Motor neuron (in vitro differentiated cells): Measurements from ENCODE around the gene DOCK6. TPM values are rescaled to one million over a fixed set of nuclear protein-coding genes. Genes with fewer than 3 reads are reported as not detected.

Experiments
- ATAC-seq, 8 experiments: fragments of 200-7000 bp; cut with Tn5 transposase; replicated peaks in 6 of 8; 2 replicates each; pipeline ENCODE4 v1.8.0; 2021; ENCODE audit warnings: mild to moderate bottlenecking in 8 of 8, moderate library complexity in 8 of 8
- H3K27ac ChIP-seq, 2 donors: fragments of 250-450 bp; sonication (Bioruptor Pico); 2 replicates each; pipeline ENCODE4 v1.9.0; 2021; ENCODE audit warnings: antibody characterized with exemption in 2 of 2, mild to moderate bottlenecking in 2 of 2, moderate library complexity in 1 of 2
- H3K4me1 ChIP-seq, 2 donors: fragments of 250-450 bp; sonication (Bioruptor Pico); replicated peaks in 1 of 2; 2 replicates each; pipeline ENCODE4 v1.6.1; 2021; ENCODE audit warnings: antibody characterized with exemption in 2 of 2, mild to moderate bottlenecking in 2 of 2, moderate library complexity in 1 of 2
- H3K4me3 ChIP-seq, 5 donors: fragments of 250-450 bp; sonication (Bioruptor Pico); 2 replicates each; pipeline ENCODE4 v1.9.0; 2021; ENCODE audit warnings: antibody characterized with exemption in 5 of 5, mild to moderate bottlenecking in 5 of 5, moderate library complexity in 4 of 5
- WGBS, 10 experiments: fragments of 450-650 bp; shearing (Covaris generic); methylation state at CpG; one replicate each; pipeline ENCODE4 v1.0.0; 2022; 5-methylcytosine and 5-hydroxymethylcytosine counted together
- in situ Hi-C, 9 experiments: fragments of 400-800 bp; cut with MboI; loops; one replicate each; pipeline ENCODE4 v1.15.0; 2021; ENCODE audit warnings: low sequenced_read_pairs in 9 of 9, low pct_unique_long_range_greater_than_20kb in 2 of 9; ENCODE audit not compliant: unreplicated experiment in 9 of 9
- total RNA-seq, 8 experiments: library from RNA; unstranded; fragments of 300-600 nt; gene quantifications; 2 replicates each; pipeline versions ENCODE4 v1.2.3 to v1.2.4, GENCODE V29; 2022

DOCK6 gene
- total RNA-seq, 8 experiments from 2014 or later = 5.4 to 60.0 (median 14.7) TPM

DNA sequence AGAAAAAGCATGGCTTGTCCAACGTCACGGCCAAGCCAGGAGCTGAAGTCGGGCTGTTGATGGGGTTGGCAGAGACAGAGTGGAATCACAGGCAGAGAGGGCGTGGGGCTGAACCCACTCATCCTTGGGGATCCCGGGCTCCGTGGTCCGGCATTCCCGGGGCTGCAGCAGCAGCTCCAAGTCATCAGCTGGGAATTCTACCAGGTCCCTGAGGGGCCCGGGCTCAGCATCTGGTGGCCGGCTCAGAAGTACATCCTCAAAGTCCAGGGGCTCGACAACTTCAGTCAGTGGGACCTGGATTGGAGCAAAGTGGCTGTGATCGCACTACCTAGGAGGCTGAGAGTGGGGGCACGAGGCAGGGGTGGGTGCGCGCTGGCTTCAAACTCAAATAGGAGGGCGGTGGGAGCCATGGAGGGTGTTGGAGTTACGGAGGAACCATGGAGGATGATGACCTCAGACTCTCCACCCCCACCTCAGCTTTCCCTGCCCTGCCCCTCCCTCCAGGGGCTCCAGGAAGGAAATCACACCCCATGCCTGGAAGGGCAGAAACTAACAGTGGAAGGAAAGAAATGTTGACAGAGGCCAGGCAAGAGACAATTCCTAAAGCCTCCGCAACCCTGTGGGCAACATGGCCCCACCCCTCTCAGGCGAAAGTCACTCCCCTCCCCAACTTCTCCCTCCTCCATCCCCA is 9.5 kb downstream of the DOCK6 start:
- no peak overlapping the region for H3K27ac ChIP-seq
- WGBS, 10 experiments = 65 to 100% (median 76%) methylated on average over 1 to 4 of the region's 19 CpGs; no CpG with 5 or more reads in 6 of the 10 experiments
- peaks cover 0 to 6% of the 10 kb centered on the region in 2 donors for H3K4me1 ChIP-seq
- peak in 3 of 8 experiments; percentile 6 to 50 (median 47) for ATAC-seq
- in situ Hi-C loops = no loop called here
- no peak overlapping the region for H3K4me3 ChIP-seq

DNA sequence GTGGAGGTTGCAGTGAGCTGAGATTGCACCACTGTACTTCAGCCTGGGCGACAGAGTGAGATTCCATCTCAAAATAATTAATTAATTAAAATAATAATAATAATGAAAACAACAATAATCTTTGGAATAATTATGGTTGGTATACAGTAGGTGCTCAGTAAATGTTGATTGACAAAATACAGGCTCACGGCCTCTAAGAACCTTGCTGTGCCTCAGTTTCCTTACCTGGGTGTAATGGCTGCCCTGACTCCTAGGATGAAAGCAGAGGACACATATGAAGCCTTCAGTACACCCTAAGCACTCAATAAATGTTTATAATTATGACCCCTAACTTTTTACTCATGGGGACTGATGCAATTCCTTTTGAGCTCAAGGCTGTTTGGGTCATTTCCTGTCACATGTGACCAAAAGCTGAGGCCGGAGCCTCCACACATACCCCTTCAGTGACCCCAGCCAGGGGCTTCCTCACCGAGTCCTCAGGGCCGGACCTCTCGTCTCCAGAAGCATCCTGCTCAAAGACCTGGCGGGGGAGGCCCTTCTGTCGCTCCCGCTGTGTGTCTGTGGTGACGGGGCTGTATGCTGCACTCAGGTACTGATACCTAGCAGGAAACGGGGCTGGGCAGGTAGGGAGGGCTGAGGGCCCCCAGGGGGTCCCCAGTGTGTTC is 10.5 kb downstream of the DOCK6 start:
- 74 to 100% (median 95%) methylated on average over 2 to 4 of the region's 11 CpGs; no CpG with 5 or more reads in 4 of the 10 experiments for WGBS, 10 experiments
- no peak overlapping the region for H3K4me3 ChIP-seq
- H3K4me1 ChIP-seq = peaks cover 0 to 6% of the 10 kb centered on the region in 2 donors
- in situ Hi-C loops = no loop called here
- no peak for ATAC-seq
- no peak overlapping the region for H3K27ac ChIP-seq

DNA sequence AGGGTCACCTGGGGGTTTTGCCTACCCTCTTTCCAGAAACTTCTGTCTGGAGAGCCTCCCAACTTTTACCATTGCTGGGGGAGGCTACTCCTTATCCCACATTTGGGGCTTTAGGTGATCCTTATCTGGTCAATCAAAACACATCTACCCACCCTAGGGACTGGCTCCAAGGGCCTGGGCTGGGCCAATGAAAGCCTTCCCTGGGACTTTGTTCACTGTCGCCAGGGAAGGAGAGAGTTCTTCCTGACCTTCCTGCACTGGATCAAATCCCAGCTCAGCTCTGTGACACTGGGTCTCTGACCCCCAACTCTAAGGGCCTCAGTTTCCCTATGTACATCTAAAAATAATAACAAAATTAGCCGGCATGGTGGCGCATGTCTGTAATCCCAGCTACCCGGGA is 11.1 kb downstream of the DOCK6 start:
- no peak overlapping the region for H3K4me3 ChIP-seq
- WGBS, 10 experiments = 93 to 100% (median 100%) methylated on average over 1 to 4 of the region's 4 CpGs; no CpG with 5 or more reads in 5 of the 10 experiments
- H3K27ac ChIP-seq = no peak overlapping the region
- peak in 1 of 8 experiments; percentile 55 for ATAC-seq
- in situ Hi-C loops = no loop called here
- peaks cover 0 to 4% of the 10 kb centered on the region in 2 donors for H3K4me1 ChIP-seq

DNA sequence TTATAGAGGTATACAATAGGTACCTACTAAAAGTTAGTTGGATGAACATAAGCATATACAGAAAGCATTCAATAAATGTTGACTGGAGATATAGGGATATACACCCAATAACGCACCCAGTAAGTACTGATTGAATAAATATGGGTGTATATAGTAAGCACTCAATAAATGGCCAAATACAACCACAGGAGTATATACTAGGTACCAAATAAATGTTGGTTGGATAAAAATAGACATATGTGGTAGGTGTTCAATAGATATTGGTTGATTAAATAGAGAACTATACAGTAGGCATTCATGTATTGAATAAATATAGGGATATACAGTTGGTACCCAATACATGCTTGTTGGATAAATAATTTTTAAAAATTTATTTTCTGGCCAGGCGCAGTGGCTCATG is 13.5 kb downstream of the DOCK6 start:
- Histone ChIP-seq H3K4me1 (no peaks in the 10 kb centered on the region), H3K4me3 (no peak overlapping the region), H3K27ac (no peak overlapping the region)
- in situ Hi-C loops = no loop called here
- ATAC-seq = no peak
- WGBS, 10 experiments = 86 to 100% (median 100%) methylated on average over 1 to 2 of the region's 2 CpGs; no CpG with 5 or more reads in 3 of the 10 experiments

DNA sequence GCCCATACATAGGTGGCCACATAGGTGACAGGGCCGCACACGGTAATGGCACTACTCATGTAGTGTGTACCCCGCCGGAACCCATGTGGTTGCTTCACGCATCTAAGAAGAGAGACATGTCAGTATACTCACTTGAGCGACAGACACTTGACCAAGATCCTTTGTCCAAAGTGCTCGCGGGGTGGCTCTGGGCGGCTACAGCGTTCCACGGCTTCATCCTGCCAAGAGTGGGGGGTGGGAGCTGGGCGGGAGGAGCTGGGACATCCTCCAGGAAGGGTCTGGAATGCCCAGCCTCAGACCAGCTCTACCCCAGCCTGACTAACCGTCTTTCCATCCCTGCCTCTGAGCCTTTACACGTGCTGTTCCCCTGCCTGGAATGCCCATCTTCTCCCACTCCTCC is 14.4 kb downstream of the DOCK6 start:
- Histone ChIP-seq H3K27ac (no peak overlapping the region), H3K4me3 (no peak overlapping the region), H3K4me1 (peaks cover 0 to 7% of the 10 kb centered on the region in 2 donors)
- in situ Hi-C loops = no loop called here
- ATAC-seq = no peak
- 75 to 100% (median 90%) methylated on average over 1 to 8 of the region's 14 CpGs; no CpG with 5 or more reads in 4 of the 10 experiments for WGBS, 10 experiments

DNA sequence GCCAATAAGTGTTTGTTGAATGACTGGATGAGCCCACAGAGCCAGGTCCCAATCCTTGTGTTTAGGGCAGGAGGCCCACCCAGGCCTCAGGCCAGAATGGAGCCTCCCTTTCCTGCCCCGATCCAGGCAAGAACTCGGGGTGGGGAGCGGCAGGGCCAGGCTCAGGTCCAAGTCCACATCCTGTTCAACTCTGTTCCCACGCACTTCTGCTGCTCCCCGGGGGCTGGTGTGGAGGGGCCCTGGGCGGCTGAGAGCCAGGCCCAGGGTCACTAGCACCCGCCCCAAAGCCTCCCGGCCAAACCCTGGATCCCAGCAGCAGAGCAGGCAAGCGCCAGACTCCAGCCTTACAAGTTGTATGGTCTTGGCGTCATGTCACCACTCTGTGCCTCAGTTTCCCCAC is 14.9 kb downstream of the DOCK6 start:
- ATAC-seq = peak in 2 of 8 experiments; percentile 14 to 23
- peaks cover 0 to 13% of the 10 kb centered on the region in 2 donors for H3K4me1 ChIP-seq
- WGBS, 10 experiments = 48 to 100% (median 100%) methylated on average over 1 to 4 of the region's 10 CpGs; no CpG with 5 or more reads in 7 of the 10 experiments
- in situ Hi-C loops = no loop called here
- H3K27ac ChIP-seq = no peak overlapping the region
- no peak overlapping the region for H3K4me3 ChIP-seq

DNA sequence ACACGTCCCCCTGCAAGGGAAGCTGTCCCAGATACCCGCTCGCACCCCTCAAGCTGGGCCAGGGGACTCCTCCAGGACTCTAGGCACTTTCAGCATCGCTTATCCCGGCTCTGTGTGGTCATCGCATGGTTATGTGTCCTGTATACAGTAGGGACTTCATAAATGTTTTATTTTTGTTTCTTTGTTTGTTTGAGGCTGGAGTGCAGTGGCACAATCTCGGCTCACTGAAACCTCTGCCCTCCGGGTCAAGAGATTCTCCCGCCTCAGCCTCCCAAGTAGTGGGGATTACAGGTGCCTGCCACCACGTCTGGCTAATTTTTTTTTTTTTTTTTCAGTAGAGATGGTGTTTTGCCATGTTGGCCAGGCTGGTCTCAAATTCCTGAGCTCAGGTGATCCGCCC is 15.4 kb downstream of the DOCK6 start:
- Histone ChIP-seq H3K4me3 (no peak overlapping the region), H3K4me1 (peaks cover 4 to 17% of the 10 kb centered on the region in 2 donors), H3K27ac (no peak overlapping the region)
- WGBS, 10 experiments = 80 to 100% (median 91%) methylated on average over 1 to 6 of the region's 11 CpGs; no CpG with 5 or more reads in 3 of the 10 experiments
- in situ Hi-C loops = no loop called here
- ATAC-seq = no peak

DNA sequence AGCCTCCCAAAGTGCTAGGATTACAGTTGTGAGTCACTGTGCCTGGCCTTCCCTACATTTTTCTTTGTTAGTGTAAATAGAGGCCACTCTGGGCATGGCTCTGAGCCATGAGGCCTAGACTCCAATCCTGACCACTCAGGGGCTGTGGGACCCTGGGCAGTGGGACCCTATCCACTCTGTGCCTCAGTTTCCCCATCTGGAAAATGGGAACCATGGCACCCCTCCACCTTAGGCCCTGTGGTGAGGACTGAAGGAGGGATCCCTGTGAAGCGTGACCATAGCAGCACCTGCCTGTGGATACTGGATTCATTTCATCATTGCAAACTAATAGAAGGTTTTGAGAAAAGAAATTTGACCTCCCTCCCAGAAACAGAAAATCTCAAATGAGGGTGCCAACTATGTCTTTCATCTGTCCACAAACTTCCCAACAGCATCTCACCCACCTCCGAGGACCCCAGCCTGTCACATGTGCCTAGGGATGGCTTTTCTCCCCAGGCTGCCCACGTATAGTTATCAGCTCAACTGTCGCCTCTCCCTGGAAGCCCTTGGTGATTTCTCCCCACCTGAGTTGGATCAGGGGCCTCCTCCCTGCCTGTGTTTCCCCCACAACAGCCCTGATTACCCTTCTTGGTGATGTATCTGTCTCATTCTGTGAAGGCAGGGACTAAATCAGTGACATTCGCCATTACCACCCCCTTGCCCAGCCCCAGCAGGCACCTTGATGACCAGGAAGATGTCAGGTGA is 17.3 kb downstream of the DOCK6 start:
- Histone ChIP-seq H3K4me3 (no peak overlapping the region), H3K27ac (no peak overlapping the region), H3K4me1 (peaks cover 8 to 26% of the 10 kb centered on the region in 2 donors)
- in situ Hi-C loops = no loop called here
- WGBS, 10 experiments = 60 to 100% (median 96%) methylated on average over 1 to 3 of the region's 5 CpGs; no CpG with 5 or more reads in 4 of the 10 experiments
- no peak for ATAC-seq

DNA sequence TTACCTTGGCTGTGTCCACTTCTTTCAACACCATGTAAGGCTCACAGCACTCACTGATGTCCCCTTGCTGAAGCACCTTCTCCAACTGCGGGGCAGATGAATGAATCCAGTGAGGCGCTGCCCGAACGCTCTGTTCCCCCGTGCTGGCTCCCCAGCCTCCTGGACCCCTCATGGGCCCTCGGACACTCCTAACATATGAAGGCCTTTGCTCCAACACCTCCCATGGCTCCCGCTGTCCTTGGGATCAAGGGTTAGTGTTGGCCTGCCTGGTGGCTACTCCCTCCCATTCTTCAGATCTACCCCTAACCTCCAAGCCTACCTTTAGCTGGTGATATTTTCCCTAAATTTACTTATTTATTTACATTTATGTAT is 18.5 kb downstream of the DOCK6 start:
- H3K27ac ChIP-seq = no peak overlapping the region
- ATAC-seq = peak in 1 of 8 experiments; percentile 8
- in situ Hi-C loops = no loop called here
- peaks cover 8 to 26% of the 10 kb centered on the region in 2 donors for H3K4me1 ChIP-seq
- WGBS, 10 experiments = 72 to 100% (median 94%) methylated on average over 1 to 6 of the region's 7 CpGs; no CpG with 5 or more reads in 7 of the 10 experiments
- H3K4me3 ChIP-seq = peak overlapping the region in 1 of 5 donors; percentile 16

DNA sequence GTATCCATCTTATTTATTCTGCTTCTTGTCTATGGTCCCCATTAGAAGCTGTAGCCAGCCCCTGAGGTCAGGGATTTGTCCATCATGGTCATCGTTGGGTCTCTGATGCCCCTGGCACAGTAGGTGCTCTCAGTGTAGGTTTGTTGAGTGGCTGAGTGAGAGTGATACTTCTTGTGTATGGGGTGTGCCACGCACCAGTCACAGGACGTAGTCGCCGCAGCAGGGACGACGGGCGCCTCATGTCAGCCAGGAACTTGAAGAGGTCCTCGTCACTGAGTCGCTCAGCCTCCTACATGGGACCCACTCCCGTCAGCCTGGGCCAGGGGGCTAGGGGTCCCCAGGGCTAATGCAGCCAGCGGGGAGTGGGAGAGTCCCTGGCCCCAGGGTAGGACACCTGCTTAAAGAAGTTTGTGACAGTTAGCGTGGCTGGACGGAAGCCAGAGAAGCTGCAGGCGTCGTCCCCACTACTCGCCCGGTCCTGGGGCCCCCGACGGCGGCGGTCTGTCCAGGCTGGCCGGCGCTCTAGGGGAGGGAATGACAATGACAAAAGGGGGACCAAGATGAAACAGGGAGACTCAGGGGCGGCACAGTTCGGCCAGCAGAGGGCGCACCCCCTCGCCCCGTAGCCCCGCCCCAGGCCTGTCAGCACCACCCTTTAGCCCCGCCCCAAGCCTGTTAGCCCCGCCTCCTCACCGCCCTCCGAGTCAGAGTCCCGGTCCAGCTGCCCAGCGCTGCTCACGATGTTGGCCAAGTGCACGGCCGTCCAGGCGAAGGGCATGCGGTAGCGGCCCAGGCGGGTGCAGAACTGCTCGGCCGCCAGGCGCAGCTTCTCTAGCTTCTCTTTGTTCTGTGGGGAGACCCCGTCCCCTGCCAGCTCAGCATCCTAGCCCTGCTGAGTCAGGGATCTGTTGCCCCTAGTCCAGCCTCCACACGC is 19.2 kb downstream of the DOCK6 start:
- H3K4me1 ChIP-seq = peaks cover 8 to 26% of the 10 kb centered on the region in 2 donors
- peak; percentile 84 to 94 (median 88) for ATAC-seq
- WGBS, 10 experiments = 9 to 100% (median 51%) methylated on average over 1 to 17 of the region's 48 CpGs; no CpG with 5 or more reads in 4 of the 10 experiments
- in situ Hi-C loops = no loop called here
- H3K4me3 ChIP-seq = peak overlapping the region in 2 of 5 donors; percentile 3 to 16
- H3K27ac ChIP-seq = no peak overlapping the region

DNA sequence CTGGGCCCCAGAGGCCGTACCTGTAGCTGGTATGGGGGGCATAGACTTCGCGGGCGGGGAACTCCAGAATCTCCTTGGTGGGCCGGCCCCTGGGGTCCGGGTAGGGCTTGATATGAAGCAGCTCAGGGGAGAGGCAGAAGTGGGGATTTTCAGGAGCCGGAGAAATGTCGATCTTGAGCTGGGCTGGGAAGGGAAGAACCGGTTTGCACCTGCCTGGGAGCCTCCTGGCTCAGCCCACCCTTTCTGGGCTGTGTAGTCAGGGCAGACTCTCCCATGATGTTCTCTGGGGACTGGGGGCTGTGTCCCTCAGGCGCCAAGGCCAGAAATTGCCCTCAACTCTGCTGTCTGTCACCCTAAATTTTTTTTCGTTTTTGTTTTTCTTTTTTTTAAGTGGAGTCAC is 20.3 kb downstream of the DOCK6 start:
- 63 to 100% (median 100%) methylated on average over 1 to 3 of the region's 11 CpGs; no CpG with 5 or more reads in 5 of the 10 experiments for WGBS, 10 experiments
- H3K4me3 ChIP-seq = no peak overlapping the region
- ATAC-seq = peak in 5 of 8 experiments; percentile 10 to 59 (median 32)
- peak overlapping the region; percentile 2 to 77 for H3K27ac ChIP-seq
- peaks cover 8 to 26% of the 10 kb centered on the region in 2 donors for H3K4me1 ChIP-seq
- in situ Hi-C loops = no loop called here

DNA sequence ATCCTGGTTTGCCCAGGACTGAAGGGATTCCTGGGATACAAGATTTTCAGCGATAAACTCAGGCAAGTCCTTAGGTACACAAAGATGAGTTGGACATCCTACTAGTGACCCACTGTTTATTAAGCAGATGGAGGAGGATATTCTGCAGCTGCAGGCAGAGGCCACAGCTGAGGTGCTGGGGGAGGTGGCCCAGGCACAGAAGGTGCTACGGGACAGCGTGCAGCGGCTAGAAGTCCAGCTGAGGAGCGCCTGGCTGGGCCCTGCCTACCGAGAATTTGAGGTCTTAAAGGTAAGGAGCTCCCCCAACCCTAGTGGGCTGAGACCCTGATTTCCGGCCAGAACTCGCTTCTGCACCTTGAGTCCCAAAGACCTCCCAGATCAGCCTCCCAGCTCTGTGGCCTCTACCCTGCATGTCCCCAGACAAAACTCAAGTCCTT is 22.3 kb downstream of the DOCK6 start:
- 93 to 100% (median 100%) methylated on average over 1 to 5 of the region's 8 CpGs; no CpG with 5 or more reads in 4 of the 10 experiments for WGBS, 10 experiments
- in situ Hi-C loops = no loop called here
- Histone ChIP-seq H3K27ac (no peak overlapping the region), H3K4me3 (no peak overlapping the region), H3K4me1 (peaks cover 8 to 26% of the 10 kb centered on the region in 2 donors)
- no peak for ATAC-seq
